Activated CD8-positive, alpha-beta memory T cell treated with anti-CD3 and anti-CD28 coated beads for 4 hours (primary cell): ENCODE results near the gene ASH1L.
"Not testable (repeated sequence)": the region's sequence is repeated elsewhere in the genome, so short reads cannot be mapped to it uniquely, and the experiment has no call there.

Source experiments
- DNase-seq, 2 donors: peaks; one replicate each; pipeline ENCODE4 v3.0.0-alpha.2; 2020; ENCODE audit warnings: low read depth in 2 of 2

Gene ASH1L

DNA sequence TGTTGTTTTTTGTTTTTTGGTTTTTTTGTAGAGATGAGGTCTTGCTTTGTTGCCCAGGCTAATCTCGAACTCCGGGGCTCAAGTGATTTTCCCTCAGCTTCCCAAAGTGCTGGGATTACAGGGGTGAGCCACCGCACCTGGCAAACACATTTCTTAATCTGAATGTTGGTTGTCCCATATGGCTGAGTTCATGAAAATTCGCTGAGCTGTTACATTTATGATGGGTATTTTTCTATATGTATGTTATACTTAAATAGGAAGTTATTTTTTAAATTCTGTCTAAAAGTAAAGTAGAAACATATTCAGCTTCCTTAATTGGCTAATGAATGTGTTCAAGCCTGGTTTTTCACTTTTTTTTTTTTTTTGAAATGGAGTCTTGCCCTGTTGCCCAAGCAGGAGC lies 75.1 kb downstream of the ASH1L start:
- no peak for DNase-seq

DNA sequence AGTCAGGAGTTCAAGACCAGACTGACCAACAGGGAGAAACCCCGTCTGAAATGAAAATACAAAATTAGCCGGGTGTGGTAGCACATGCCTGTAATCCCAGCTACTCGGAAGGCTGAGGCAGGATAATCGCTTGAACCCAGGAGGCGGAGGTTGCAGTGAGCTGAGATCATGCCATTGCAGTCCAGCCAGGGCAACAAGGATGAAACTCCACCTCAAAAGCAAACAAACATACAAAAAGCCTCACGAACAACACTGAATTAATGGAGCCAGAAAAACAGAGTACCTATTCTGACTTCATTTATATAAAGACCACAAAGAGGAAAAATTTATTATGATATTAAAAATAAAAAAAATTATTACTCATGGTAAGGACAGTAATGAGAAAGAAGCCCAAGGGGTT lies 75.7 kb downstream of the ASH1L start:
- not testable (repeated sequence) for DNase-seq

DNA sequence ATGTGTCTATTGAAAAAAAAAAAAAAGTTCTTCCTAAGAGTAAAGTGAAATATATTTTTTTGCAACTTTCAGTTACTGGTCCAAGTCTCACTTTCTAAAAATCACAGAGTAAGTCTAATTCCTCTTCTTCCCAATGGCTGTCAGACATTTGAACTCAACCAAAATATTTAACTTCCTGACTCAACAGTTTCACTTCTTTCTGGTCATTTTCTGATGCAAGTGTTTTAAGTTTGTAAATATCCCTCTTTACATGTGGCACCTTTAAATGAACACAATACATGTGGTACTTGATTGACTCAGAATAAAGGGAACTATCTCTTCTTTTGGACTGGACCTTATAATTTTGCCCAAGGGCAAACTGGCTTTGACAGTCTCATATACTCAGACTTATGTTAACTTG lies 76.7 kb downstream of the ASH1L start:
- DNase-seq, result no peak

DNA sequence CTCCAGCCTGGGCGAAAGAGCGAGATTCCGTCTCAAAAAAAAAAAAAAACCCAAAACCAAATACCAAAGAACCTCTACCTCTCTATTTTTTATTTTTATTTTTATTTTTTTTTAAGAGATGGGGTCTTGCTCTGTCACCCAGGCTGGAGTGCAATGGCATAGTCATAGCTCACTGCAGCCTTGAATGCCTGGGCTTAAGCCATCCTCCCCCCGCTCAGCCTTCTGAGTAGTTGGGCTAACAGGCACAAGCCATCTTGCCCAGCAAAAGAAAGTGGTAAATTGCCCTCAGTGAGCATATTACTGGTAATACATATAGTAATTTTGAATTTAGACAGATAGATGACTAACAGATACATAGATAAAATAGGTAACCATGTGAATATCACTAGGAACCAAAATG lies 77.4 kb downstream of the ASH1L start:
- DNase-seq, result no peak

DNA sequence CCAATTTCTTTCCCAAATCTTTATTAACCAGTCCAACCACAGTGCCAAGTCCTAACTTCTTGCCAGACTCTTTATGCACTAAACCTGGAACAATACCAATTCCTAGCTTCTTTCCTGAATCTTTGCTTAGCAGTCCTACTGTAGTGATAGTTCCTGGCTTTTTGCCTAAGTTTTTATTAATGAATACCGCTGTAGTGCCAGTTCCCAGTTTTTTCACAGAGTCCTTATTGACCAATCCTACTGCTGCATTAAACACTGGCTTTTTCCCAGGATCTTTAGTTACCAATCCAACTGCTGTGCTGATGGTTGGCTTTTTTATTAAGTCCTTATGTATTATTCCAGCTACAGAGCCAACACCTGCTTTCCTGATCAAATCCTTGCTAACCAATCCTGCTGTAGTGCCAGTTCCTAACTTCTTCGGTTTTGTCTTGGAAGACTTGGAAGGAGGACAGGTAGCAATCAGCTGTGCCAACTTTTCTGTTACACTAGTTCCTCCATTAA lies 80.8 kb downstream of the ASH1L start:
- DNase-seq, result no peak

DNA sequence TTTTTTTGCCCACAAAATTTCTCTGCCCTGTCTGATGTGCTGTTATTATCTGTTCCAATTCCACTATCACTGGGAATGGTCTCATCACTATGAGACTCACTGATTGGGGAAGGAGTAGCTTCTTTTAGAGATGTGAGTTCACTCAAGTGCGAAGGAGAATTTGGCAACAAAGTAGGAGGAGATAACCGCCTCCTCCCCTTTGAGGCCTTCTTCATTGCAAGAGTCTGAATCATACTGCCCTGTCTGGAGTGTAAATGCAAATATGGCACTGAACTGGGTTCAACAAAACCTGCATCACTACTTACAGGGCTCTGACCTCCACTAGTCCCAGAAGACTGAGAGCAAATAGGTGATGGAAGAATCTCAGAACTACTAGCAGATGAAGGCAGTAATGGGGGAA lies 83.4 kb downstream of the ASH1L start:
- DNase-seq, result no peak

DNA sequence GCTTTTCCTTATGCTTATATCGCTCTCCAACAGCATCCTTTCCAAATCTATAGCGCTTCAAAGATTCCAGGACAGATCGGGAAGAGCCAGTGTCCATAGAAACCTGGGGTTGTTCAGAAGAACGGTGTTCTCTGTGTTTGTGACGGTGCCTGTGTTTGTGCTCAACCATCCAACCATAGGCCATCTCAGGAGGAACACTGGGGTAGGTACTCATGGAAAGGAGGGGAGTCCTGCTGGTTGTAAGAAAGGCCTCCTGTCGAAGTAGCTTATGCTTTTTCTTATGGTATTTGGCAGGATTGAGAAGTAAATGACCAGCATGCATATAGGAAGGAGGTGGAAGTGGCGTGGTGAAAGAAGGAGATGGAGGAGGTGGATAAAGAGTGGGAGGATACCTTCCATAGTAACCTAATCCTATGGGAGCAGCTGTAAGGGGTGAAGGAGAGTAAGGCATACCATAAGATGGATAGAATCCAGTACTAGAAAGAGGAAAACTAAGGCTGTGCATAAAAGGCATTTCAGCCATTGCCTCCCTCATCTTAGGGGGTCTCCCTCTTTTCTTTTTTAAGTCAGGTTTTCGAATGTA lies 84.2 kb downstream of the ASH1L start:
- no peak for DNase-seq

DNA sequence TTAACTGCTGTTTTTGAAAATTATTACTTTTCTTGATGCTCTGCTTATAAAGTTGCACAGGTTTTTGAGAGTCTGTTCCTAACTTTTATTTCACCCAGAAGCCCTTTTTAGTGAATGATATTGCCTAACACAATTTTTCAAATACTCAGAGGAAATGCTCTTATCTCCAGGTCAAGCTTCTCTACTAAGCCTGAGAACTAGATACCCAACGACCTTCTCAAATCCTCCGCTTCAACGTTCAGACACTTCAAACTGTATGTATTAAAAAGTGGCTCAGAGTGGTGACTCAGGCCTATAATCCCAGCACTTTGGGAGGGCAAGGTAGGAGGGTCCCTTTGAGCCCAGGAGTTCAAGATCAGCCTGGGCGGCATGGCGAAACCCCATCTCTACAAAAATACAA lies 88.5 kb downstream of the ASH1L start:
- DNase-seq, result no peak

DNA sequence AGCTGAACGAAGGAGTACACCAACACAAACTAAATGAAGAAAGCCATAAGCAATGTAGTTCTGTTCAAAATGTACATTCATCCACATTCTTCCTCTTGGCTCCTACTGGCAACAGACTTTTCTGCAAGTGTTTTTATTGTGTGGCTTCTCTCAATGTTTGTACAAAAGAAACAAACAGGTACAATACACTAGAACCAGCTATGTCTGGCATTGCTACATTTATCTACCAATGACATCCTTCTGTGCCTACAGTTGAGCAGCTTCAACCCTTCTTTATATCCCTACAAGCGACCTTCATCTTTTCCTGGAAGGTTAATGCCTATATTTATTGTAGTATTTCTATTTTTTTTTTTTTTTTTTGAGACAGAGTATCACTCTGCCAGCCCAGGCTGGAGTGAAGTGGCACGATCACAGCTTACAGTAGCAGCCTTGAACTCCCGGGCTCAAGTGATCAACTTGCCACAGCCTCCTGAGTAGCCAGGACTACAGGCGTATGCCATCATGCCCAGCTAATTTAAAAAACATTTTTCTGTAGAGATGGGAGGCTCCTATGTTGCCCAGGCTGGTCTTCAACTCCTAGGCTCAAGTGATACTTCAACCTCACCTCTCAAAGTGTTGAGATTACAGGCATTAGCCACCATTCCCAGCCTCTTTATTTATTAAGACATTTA lies 89.3 kb downstream of the ASH1L start:
- no peak for DNase-seq

DNA sequence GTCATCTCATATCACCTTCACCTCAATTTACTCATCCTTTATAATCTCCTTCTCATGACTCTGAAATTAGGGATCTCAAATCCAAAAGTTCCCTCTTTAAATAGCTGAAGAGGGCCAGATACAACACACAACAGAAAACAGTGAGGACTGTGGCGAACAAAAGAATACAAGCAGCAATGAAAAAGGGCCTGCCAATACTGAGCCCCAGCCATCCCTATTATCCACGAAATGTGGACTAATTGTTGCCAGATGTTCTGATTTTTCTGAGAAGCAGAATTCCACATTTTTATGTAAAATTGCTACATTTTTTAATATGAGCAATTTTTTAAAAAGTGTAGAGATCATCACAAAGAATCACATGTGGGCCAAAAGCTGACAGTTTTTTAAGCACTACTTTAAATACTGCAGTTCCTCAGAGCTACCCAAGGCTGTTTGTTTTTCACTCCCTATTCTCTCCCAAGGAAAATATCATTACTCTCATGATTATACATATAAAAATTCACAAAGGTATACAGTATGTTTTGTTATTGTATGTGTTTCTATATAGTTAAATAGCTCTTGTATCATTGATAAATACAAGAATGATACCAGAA lies 90.0 kb downstream of the ASH1L start:
- no peak for DNase-seq

DNA sequence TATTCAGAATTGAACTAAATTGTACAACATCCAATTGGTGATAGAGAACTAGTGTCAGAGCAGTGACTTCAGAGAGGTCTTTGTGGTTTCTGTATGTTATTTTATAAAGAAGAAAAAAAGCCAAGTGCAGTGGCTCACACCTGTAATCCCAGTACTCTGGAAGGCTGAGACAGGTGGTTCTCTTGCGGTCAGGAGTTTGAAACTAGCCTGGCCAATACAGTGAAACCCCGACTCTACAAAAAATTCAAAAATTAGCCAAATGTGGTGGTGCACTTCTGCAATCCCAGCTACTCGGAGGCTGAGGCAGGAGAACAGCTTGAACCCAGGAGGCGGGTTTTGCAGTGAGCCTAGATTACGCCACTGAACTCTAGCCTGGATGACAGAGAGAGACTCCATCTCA lies 90.7 kb downstream of the ASH1L start:
- DNase-seq, result no peak

DNA sequence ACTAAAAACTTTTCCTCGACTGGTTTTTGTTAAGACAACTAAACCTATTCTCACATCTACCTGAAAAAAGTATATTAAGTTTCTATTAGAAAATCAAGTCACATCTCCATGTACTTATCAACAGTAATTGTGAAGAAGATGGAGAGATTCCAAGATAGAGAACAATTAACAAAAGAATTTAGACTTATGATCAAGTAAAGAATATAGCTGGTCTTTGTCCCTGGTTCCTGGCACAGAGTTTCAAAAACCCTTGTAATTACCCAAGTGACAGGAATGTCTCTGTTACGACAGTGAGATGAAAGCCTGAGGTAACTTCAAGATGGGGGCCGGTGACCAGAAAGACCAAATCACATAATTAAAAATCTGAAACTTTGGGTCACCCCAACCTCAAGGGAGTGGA lies 91.6 kb downstream of the ASH1L start:
- no peak for DNase-seq

DNA sequence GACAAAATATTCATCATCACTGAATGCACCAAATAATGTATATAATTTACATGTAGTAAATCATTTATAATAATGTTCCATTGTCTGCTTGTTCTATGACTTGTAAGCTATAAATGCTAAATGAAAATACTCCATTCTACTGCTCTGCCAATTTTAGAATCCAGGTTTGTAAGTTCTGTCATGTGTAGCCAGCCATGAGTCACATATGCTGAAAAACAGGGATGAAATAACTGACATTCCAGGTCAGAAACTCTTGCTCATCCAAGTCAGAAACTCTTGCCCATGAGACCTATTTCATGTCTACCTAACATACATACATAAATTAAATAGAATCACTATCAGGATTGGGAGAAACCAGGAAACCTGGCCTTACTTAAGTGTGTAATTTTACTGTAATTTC lies 95.6 kb downstream of the ASH1L start:
- DNase-seq, result no peak

DNA sequence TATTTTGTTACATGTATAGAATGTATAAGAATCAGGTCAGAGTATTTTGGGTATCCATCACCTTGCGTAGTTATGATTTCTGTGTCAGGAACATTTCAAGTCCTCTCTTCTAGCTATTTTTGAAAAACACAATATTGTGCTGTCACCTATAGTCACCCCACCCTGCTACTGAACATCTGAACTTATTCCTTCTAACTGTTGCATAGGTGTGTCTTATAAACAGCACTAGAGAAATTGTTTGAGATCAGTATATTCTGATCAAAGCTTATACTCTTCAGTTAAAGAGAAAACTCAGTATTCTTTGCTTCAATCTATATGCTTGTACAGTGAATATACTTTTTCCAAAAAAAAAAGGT lies 96.0 kb downstream of the ASH1L start:
- no peak for DNase-seq

DNA sequence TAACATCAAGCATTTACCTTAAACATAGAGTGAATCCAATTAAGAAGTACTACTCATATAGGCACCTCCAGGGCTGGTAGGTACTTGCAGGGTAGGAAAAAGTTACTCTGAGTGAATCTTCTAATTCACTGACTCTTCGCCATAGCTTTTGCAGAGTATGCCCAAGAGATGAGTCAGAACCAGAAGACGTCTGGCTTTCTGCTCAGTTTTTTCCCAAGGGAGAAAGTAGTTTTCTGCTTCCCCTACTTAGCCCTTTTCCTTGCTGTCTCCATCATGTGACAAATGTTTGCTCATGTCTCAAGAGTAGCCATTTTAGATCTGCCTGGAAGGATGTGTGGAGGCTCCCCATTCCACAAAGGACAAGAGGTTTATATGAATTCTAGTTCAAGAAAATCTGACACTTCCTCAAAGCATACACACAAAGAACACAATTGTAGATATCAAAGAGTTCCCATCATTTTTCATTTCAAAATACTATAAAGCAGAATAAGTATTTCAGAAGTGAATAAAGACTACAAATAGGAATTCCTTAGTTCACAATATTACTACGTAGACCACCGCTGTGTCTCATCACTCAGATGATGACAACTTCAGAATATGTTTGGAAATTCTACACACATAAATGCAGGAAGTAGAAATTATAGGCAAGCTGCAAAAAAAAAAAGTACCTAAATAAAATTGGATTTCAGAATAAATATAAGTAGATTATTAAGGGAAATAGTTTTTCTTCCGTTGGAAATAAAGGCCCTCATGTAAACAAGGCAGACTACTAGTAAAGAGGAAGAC lies 98.5 kb downstream of the ASH1L start:
- DNase-seq, result no peak

DNA sequence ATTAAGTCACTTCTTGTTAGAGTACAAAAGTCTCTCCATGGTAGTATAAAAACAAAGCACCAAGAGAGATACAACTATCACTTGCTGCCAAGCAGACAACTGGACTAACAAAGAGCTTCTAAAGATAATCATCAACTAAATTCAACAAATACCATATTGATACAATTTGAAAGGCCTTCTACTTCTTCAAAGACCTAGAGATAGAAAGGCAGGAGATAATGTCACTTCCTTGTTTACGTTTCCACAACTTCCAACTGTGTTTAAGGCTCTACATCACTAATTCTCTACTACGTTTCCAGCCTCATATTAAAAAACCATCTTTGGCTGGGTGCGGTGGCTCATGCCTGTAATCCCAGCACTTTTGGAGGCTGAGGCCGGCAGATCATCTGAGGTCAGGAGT lies 104.5 kb downstream of the ASH1L start:
- no peak for DNase-seq

DNA sequence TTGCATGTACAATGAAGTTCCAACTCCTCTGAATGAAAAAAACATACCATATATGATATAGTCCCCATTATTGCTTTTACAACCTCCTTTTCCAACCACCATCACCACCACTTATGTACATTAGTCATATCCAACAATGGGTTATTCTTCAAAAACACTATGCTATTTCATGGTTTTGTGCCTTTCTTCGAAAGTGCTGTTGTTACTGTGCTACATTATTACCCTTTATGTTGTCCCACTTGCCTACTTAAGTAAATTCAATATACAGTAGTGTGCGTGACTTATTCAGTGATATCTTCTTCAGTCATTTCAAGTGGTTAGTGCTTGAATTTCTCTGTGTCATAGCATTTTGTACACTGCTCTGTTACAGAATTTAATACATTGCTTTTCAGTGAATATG lies 105.3 kb downstream of the ASH1L start:
- DNase-seq, result no peak

DNA sequence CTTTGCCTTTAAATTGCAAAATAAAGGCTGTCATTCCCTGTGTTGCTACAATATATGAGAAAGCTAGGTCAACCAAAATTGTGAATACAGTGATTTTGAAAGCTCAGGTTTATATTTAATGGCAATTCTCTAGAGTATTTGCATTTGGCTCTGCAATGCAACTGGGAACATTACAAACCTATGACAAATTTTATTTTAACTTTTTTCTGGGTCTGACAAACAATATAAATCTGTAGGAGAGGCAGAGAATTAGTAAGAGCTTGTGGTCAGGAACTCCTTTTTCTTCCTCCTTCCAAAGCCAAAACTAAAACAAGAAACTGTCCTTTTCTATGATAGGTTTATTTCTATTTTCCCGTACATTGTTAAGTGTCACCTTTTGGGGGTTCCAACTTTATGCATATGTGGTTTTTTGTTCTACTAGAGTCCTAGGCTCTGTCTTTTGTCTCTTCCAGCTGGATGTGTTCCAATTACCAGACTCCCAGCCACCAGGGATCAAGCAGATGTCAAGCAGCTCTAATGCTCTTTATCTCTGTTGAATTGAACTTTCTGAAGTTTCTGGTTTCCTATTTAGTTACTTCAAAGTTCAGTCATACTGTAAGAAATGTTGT lies 106.9 kb downstream of the ASH1L start:
- DNase-seq, result no peak

DNA sequence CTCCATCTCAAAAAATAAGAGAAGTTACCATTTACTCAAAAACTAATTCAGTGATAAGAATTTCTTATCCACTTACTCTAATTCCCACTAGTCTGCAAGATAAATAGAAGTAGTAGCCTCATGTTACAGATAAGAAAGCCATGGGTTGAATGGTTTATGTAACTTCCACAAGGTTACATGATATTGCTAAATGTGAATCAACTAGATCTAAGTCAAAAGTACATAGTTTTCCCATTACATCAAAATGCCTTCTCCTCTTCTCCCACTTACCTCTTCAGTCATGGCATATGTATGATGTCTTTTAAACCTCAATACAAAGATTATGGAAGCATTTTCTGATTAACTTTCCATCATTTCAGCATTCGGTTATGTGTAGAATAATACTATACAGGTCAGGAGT lies 108.5 kb downstream of the ASH1L start:
- DNase-seq, result no peak

DNA sequence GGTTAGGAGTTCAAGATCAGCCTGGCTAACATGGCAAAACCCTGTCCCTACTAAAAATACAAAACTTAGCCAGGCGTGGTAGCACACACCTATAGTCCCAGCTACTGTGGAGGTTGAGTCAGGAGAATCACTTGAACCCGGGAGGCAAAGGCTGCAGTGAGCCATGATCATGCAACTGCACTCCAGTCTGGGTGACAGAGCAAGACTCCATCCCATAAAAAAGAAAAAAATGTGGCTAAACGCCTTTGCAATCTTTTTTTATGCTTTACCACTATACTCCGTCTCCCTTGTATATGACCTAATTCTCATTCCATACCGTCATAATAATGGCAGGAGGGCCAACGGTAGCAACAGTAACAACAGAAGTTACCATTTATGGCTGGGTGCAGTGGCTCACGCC lies 109.5 kb downstream of the ASH1L start:
- DNase-seq, result no peak

DNA sequence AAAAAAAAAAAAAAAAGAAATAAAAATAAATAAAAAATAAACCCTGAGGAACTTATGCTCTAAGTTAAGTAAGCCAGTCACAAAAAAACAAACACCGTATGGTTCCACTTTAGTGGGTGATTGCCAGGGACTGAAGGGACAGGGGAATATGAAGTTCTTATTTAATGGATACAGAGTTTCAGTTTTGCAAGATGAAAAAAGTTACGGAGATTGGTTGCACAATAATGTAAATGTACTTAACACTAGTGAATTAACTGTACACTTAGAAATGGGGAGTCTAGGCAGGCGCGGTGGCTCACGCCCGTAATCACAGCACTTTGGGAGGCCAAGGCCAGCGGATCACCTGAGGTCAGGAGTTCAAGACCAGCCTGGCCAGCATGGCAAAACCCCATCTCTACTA lies 111.4 kb downstream of the ASH1L start:
- DNase-seq, result no peak

DNA sequence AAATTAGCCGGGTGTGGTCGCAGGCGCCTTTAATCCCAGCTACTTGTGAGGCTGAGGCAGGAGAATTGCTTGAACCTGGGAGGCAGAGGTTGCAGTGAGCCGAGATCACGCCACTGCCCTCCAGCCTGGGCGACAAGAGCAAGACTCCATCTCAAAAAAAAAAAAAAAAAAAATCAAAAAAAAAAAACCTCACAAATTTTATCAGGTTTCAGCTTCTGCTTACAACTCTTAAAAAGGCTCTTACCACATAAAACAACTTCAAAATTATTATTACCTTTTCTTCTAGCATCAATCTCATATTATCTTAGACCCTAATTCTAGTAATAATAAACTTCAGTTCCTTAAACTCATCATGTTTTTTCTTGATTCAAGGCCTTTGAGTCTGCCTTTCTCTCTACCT lies 120.2 kb downstream of the ASH1L start:
- not testable (repeated sequence) for DNase-seq
